ENCODE results near the gene COL27A1.

DNA sequence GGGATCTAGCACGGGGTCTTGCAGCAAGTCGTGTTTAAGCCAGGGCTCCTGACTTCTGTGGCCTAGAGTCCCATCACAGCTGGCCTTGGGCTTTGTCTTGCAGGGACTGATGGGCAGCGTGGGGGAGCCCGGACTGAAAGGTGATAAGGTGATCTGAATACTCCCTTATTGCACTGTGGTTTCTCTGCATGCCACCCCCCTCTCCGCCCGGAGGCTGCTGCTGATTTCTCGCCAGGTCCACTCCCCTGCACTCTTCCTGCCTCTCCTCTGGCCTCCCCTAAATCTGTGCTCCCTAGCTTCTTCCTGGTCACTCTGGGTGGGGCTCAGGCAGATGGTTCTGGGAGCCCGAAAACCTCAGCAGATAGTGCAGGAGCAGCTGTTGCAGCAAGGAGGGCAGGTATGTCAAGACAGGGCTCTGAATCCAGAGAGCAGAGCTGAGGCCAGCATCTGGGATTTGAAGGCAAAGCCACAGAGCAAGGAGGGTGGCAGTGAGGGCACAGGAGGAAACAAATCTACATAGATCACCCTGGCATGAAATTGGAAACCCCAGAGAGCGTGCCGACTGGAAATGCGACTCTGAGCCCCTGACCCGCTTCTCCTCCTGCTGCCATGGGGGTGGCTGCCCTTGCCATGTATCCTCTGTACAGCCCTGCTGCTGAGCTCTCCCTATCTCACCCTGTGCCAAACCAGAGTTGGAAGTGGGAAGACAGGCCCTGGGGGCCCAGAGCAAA, 76.5 kb downstream of the COL27A1 start:
- TF ChIP-seq, protein P1, sequence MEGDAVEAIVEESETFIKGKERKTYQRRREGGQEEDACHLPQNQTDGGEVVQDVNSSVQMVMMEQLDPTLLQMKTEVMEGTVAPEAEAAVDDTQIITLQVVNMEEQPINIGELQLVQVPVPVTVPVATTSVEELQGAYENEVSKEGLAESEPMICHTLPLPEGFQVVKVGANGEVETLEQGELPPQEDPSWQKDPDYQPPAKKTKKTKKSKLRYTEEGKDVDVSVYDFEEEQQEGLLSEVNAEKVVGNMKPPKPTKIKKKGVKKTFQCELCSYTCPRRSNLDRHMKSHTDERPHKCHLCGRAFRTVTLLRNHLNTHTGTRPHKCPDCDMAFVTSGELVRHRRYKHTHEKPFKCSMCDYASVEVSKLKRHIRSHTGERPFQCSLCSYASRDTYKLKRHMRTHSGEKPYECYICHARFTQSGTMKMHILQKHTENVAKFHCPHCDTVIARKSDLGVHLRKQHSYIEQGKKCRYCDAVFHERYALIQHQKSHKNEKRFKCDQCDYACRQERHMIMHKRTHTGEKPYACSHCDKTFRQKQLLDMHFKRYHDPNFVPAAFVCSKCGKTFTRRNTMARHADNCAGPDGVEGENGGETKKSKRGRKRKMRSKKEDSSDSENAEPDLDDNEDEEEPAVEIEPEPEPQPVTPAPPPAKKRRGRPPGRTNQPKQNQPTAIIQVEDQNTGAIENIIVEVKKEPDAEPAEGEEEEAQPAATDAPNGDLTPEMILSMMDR (IDR thresholded peaks at IDR 0.05; ENCODE audit: insufficient read depth, low read length), result no peak
- TF ChIP-seq, protein P2, sequence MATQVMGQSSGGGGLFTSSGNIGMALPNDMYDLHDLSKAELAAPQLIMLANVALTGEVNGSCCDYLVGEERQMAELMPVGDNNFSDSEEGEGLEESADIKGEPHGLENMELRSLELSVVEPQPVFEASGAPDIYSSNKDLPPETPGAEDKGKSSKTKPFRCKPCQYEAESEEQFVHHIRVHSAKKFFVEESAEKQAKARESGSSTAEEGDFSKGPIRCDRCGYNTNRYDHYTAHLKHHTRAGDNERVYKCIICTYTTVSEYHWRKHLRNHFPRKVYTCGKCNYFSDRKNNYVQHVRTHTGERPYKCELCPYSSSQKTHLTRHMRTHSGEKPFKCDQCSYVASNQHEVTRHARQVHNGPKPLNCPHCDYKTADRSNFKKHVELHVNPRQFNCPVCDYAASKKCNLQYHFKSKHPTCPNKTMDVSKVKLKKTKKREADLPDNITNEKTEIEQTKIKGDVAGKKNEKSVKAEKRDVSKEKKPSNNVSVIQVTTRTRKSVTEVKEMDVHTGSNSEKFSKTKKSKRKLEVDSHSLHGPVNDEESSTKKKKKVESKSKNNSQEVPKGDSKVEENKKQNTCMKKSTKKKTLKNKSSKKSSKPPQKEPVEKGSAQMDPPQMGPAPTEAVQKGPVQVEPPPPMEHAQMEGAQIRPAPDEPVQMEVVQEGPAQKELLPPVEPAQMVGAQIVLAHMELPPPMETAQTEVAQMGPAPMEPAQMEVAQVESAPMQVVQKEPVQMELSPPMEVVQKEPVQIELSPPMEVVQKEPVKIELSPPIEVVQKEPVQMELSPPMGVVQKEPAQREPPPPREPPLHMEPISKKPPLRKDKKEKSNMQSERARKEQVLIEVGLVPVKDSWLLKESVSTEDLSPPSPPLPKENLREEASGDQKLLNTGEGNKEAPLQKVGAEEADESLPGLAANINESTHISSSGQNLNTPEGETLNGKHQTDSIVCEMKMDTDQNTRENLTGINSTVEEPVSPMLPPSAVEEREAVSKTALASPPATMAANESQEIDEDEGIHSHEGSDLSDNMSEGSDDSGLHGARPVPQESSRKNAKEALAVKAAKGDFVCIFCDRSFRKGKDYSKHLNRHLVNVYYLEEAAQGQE (IDR thresholded peaks at IDR 0.05; ENCODE audit: insufficient replicate concordance, low read depth), result no peak
- TF ChIP-seq GABPA (IDR thresholded peaks at IDR 0.05; ENCODE audit: low read depth) (no peak), POLR2AphosphoS5 (IDR thresholded peaks at IDR 0.05; ENCODE audit: low read depth) (no peak)
